HG03520 (cell line): ENCODE measurements around the gene GAK.

Experiments used
- ATAC-seq: cut with Tn5 transposase; IDR thresholded peaks from one replicate; pipeline ENCODE4 v1.9.1; 2021; ENCODE audit warnings: mild to moderate bottlenecking, moderate library complexity; ENCODE audit not compliant: unreplicated experiment

GAK gene

GRCh38 chr4:833156-833555, 99.0 kb downstream of the GAK start:
- no peak for ATAC-seq

DNA sequence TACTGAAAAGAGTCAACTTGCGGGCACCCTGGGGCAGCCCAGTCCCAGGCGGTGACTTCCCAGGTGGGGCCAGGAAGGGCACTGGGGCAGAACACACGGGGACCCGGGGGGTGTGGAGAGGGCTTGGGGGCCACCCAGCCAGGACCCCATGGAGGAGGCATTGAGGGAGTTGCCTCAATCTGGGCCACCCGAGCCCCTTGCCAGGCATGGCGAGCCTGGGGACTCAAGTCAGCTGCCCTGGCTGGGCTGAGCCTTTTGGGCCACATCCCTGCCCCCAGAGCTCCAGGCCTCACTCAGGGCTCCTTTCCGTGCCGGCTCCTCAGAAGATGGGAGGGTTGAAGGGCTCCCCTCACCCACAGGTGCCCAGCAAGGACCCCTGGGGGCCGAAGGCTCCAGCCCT, 99.6 kb downstream of the GAK start:
- no peak for ATAC-seq

- no peak for ATAC-seq
Measured at GRCh38 chr4:832108-832507, 100.0 kb downstream of the GAK start.

- ATAC-seq: no peak
Measured at GRCh38 chr4:831483-831805, 100.7 kb downstream of the GAK start.

DNA sequence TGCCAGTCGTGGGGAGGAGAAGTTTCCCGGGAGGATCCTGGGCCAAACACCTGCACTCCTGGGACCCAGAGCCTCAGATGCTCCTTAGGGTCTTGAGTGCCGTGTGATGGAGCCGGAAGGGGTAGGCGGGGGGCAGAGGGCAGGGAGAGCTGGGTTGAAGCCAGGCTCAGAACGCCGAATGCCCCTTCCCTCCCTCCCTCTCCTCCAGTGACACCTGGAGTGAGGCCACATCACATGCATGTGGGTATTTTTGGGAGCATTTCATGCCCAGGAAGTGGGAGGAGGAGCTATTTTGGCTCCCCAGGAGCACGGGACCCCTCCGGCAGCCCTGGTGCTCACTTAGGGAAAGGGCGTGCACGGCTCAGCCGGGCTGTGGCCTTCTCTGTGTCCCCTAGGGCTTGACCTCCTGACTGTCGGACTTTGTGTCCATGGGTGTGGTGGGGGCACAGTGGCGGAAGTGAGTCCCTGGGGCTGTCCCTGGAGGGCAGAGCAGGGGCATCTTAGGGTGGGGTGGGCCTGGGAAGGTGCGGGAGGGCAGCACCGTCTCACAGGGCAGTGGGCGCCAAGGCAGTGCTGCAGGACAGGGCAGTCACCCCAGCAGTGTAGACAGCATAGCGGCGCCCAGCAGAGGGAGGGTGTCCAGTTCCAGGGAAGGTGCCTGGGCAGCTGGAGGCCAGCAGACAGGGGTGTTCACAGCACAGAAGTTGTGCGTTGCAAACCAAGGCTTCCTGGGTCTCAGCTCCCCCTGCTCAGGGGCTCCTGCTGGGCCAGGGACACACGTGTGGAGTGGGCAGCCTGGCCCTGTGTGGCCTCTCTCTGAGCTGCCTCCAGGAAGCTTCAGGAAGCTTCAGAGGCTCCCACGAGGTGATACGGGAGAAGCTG, 101.3 kb downstream of the GAK start:
- ATAC-seq: no peak

DNA sequence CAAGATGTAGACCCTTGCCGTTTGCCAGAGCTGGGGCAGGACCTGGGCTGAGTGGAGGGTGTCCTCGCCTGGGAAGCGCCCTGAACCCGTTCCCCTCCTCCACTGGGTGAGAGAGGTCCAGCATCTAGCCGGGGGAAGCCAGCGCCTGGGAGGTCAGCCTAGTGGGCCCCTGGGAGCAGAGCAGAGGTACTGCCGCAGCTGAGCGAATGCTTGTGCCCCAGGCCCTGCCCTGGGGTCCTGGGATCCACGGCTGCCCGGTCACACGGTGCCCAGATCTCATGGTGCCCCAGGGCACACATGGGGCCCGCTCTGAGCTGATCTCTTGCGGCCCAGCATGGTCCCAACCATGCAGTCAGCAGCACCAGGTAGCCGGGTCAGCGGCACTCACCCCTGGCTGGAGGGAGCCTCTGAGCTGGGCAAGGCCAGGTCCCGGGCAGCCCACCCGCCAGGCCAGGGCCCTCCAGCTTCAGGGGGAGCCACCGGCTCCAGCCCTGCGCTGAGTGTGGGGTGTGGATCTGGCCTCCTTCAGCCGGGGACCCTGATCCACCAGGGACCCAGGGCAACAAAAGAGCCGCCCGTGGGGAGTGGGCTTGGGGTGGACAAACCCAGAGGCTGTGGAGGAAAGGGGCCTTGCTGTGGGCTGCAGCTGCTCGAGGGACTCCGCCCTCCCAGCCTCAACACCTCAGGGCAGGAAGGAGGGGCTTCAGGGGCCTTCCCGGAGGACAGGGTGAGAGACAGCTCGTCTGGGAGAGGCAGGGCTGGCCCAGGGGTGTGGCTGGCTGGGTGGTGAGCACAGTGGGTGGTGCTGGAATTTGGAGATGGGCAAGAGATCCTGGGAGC, 102.1 kb downstream of the GAK start:
- ATAC-seq: no peak

- no peak for ATAC-seq
Measured at GRCh38 chr4:829291-829690, 102.8 kb downstream of the GAK start.

DNA sequence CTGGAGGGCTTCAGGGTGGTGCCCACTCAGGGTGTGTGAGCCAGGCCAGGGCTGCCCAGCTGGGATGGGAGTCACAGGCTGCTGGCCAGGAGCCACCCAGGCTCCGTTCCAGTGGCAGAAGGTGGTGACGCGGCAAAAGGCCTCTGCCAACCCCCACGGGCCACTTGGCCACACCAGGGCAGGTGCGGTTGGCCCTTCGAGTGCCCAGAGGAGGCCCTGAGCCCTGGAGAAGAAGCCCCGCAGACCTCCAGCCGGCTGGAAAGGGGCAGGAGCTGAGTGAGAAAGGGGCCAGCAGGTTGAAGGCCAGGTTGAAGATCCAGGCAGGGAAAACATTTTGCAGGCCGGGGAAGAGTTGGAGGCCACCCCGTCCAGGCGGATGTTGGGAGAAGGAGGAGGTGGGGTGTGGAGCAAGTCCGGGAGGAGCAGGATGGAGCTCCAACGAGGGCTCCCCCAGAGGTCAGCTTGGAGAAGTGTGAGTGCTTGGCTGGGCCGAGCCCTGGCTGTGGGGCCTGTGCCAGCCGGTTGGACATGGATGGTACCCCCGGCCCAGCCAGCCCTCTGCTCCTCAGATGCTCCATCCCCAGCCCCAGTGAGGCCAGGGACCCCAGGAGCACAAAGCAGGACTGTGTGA, 103.4 kb downstream of the GAK start:
- ATAC-seq: no peak

DNA sequence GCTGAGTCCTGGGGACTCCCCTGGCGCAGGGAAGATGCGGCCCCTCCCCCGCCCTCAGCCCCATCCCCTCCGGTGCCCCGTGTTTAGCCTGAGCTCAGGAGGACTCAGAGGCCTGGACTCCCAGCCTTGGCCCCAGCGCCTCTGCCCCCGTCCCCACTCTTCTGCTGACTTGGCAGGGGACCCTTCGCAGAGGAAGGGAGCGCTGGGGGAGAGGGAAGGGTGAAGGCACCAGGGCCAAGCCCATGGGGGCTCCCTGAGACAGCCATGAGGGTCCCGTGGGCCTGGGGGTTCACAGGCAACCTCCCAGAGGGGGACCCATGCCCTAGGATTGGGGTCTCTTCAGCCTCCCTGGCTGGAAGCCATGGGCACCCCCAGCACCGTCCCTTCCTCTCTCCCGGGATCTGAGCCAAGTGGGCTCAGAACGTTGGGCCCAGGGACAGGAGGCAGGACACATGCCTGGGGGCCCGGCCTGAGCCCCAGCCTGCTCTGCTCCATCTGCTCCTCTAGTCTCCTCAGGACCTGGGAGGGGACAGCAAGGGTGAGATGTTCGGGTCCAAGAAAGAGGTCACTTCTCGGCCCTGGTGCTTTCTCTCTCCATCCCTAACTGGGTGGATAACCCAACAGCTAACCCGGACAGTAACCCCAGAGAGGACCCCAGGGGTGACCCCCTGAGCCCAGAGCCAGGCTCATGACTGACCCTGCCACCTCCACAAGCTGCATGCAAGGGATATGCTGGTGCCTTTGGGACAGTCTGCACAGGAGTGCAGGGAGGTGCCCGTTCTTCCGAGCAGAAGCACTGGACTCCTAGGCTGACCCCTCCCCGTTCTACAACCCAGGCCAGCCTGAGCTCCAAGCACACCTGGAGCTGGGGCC, 104.7 kb downstream of the GAK start:
- ATAC-seq: no peak

DNA sequence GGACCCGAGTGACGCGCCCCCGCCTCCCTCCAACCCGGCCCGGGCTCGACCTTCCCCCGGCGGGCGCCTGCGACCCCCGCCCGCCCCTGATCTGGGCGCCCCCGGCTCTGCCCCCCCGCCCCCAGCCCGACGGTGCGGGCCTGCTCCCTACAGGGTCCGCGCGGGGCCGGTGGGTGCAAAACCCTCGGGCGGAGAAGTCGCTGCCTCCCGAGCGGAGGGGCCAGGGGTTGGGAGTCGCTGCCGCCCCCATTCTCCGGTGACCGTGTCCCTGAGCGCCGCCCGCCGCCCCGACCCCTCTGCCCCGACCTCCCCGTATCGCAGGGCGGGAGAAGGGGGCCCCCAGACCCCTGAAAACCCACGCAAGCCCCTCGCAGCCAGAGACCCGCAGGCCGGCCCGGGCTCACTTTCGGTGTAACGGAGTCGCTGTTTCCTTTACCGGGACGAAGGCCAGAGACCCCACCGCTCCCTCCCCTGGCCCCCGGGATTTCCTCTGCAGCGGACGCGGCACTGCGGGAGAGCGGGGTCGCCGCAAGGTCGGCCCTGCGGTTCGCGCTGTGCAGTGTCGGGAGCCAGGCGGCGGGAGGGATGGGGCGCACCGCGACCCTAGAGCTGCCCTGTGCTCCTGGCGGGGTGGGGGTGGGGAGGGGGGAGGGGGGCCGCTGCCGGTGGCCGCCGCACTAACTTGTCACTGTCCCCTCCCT, 105.5 kb downstream of the GAK start:
- no peak for ATAC-seq

DNA sequence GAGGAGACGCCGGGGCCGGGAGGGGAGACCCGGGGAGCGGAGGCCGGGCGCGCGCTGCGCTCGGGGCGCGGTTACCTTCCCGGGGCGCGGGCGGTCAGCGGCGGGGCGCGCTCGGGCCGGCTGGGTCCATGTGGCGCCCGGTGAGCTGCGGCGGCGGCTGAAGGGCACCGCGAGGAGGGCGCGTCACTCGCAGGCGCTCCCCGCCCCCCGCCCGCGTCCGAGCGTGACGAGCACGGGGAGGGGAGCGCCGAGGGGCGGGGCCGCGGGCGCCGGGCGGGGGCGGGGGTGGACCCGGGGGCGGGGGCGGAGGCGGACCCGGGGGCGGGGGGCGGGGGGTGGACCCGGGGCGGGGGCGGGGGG, 106.2 kb downstream of the GAK start, which contains the start of gene CPLX1:
CPLX1 (minus strand) TSS at position 159 of the 360 bp plus-strand sequence. CDS start 1,607 bp downstream, outside the sequence.
- ATAC-seq: no peak

DNA sequence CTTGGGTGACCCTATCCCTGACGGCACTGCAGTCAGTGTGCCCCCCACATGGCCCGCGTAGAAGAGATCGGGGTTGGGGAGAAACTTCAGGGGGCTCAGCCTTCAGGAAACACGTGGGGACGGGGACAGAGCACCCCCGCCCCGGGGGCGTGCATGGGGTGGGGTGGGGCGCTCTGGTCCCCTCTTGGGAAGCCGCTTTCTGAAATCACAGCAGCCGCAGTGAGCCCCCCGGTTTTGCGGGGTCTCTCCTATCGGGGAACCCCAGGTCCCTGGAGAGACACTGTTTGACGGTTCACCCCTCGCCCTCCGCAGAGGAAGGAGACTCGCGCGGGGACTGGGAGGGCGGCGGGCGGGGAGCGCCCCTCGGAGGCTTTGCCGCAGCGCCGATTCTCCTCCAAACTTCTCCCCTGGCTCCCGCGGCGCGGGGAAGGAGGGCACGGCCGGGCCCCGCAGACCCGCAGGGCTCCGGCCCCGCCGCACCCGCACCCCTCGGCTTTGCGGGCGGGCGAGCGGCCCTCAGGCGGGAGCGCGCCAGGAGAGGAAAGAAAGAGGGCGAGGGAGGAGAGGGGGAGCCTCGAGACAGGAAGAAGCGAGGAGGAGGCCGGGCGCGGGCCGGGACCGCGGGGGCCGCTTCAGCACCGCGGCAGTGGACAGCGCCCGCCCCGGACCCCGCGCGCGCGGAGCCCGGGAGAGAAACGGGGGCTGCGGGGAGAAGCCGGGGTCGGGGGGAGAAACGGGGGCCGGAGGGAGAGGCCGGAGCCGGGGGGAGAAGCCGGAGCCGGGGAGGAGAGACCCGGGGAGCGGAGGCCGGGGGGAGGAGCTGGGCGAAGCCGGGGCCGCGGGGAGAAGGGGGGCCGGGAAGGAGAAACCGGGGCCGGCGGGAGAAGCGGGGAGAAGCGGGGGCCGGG, 106.8 kb downstream of the GAK start:
- ATAC-seq: no peak

GRCh38 chr4:824461-825062, 107.6 kb downstream of the GAK start:
- ATAC-seq: no peak

DNA sequence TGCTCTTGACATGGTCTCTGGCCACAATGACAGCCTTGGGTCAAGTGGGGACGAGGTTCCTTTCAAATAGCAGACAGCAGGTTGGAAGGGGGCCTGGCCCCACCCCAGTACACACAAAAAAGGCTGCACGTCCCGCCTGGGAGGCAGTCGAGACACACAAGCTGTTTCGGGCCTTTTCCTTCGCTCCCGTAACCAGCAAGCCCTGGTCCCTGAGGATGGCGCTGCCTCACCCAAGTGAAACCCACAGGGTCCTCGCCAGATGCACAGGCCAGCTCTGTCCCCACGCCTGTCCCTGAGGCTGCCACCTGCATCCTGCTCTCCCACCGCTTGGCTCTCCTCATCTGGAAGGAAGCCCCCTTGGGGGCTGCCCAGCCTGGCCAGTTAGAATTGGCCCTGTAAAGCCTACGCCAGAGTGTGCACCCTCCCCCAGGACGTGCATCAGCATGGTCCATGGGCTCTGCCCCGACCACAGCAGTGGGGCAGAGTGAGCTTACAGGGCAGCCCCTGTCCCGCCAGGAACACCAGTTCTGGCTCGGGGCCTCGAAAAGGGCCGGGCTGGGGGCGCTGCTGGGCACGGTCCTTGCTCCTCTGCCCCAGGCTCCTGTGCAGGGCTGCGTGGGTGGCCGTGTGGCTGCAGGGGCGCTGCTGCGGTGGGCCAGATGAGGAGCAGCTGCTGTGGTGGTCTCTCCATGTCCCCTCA, 108.2 kb downstream of the GAK start:
- no peak for ATAC-seq

DNA sequence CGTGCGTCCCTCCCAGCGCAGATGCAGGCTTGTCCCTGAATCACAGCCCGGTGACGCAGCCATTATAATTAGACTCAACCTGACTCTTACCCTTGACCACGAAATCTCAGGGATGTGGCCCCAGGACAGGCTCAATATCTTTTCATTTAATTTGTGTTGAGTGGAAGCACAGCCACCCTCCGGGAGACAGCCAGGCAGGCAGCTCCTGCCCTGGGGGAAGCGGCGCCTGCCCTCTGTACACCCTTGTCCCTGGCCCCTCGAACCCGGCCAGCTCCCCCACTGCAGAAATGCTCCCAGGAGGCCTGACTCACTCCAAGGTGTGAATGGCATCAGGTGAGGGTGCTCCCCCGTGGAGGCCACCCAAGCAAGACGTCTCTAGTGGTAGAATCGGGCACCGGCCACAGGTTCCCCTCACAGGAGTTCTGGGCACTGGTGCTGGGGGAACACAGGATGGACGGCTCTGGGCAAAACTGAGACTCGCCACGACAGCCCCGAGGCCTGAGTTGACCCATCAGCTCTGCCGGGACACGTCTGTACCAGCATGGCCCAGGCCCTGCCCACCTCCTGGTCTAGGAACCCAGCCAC, 108.8 kb downstream of the GAK start:
- ATAC-seq: no peak

- no peak for ATAC-seq
Measured at GRCh38 chr4:822361-823175, 109.5 kb downstream of the GAK start.

DNA sequence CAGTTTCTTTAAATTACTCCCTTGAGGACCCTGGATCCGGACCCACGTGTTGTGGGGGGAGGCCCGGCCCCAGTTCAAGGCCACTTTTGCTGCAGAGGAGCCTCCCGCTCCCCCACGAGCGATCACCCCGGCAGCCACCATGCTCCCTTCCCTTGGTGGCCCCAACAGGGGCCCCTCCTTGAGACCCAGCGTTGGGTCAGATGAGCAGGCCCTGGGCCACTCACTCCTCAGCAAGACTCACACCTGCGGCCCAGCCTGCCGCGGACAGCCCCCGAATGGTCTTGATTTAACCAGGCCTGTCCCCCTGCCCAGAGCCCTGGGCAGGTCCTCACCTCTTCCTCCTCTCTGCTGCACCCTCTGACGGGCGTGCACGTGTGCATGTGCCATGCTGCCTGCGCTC, 110.5 kb downstream of the GAK start:
- ATAC-seq: no peak
